KOPT-K1 (cell line): ENCODE data around the gene CROCC2.

Experiments used
- H3K27ac ChIP-seq: fragments of 200-600 bp; sonication (generic); 2 replicates; pipeline ENCODE4 v1.5.1; 2016; ENCODE audit warnings: antibody characterized with exemption, mild to moderate bottlenecking, low read depth, low read length; ENCODE audit not compliant: poor library complexity, severe bottlenecking
- H3K36me3 ChIP-seq: fragments of 200-600 bp; sonication (generic); 2 replicates; pipeline ENCODE4 v1.5.1; 2017; ENCODE audit warnings: antibody characterized with exemption, mild to moderate bottlenecking, low read length, moderate library complexity; ENCODE audit not compliant: insufficient read depth
- H3K9me3 ChIP-seq: fragments of 200-600 bp; sonication (generic); 2 replicates; pipeline ENCODE4 v1.5.1; 2017; ENCODE audit warnings: antibody characterized with exemption, low read length, mild to moderate bottlenecking; ENCODE audit not compliant: insufficient read depth, poor library complexity, severe bottlenecking

CROCC2 gene

DNA sequence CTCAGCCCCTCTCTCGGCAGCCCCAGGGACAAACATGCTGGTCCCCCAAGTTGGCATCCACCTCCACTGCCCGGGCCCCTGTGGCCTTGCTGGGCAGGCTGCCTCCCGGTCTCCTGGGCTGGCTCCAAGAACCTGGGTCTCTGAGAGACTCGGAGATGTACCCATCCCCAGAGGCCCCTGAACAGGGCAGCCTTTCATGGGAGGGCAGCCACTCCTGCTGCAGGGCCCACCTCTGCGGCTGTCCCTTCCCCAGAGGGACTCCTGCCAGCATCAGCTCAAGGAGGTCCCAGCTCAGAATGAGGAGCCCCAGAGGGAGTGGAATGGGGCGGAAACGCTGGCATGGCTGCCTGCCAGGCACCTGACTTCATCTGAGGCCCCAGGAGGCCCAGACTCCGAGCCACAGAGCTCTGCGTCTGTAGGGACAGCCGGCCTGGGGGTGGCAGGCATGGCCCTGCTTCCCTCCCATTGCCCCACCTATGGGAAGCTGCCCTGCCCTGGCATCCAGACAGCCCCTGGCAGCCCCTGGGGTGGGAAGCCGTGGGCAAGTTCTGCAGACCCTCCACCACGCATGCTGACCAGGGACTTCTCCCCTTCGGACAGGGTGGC is 857 bp upstream of the CROCC2 start:
- no peaks in the 10 kb centered on the region for H3K36me3 ChIP-seq
- H3K9me3 ChIP-seq, result no peaks in the 10 kb centered on the region
- no peak overlapping the region for H3K27ac ChIP-seq

DNA sequence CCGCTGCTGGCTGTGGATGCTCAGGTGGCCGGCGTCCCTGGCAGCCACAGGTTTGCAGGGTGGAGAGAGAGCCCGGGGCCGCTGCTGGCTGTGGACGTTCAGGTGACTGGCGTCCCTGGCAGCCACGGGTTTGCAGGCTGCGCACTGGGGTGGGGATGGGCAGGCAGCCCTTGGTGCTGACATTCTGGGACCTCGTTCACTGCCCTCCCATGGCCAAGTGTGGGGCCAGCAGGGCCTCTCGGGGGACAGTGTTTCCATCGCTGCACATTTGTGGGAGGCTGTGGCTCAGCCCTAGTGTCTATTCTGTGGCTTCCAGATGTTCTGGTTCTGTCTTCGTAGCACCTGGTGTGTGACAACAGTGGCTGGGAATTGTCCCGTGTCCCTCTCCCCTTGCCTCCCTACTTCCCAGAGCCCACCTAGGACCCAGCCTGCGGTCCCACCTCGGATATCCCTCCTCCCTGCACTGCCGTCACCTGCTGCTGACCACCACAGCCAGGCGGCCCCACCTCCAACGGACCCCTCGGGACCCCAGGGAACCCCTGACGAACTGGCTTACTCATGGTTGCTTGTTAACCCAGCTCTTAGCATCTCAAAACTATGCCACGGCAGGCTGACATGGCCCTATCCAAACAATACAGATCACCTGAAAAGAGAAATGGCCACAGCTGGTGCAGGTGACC is 915 bp downstream of the CROCC2 start:
- H3K36me3 ChIP-seq, result no peaks in the 10 kb centered on the region
- H3K27ac ChIP-seq, result no peak overlapping the region
- H3K9me3 ChIP-seq, result no peaks in the 10 kb centered on the region

DNA sequence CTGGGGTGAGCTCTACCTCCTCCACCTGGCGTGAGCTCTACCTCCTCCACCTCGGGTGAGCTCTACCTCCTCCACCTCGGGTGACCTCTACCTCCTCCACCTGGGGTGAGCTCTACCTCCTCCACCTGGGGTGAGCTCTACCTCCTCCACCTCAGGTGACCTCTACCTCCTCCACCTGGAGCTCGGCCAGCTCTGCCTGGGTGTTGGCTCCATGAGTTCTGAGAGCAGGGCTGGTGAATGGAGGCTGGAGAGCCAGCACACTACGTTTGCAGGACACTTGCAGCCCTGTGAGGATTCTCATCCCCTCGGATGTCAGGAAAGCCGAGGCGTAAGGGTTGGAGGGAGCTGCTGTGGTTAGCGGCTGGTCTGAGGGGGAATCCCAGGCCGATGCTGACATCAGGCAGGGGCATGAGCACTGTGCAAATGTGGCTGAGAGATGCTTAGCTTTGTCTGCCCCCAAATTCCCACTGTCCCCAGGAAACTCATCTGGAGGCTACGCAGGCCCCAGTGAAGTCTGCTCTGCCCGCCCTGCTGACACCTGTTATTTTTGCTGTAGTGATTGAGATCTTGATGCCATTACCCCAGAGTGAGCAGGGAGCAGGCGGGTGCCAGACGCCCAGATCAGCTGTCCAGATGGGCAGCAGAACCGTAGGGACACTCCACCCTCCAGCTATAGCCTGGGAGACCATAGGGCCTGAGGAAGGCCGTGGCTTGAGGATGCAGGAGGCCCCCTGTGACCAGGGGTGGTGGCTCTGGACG is 3.3 kb downstream of the CROCC2 start:
- H3K9me3 ChIP-seq, result no peaks in the 10 kb centered on the region
- H3K36me3 ChIP-seq, result no peaks in the 10 kb centered on the region
- H3K27ac ChIP-seq, result no peak overlapping the region

DNA sequence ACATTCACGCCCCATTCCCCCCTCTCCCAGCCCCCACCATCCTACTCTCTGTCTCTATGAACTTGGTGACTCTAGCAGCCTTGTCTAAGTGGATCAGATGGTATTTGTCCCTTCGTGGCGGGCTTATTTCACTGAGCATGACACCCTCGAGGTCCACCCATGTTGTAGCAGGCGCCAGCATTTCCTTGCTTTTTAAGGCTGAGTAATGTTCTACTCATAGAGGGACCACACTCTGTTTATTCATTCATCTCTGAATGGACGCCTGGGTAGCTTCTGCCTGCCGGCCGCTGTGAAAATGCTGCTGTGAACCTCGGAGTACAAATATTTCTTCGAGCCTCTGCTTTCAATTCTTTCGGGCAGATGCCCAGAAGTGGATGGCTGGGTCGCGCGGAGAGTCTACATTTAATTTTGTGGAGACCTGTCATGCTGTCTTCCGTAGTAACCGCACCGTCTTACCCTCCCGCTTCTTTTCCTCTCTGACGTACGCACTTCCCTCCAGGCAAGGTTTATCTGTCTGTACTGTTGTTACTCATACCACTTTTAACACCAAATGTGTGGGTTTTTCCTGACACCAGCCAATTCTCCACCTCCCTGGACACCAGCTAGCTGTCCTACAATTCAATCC is 5.6 kb downstream of the CROCC2 start:
- no peaks in the 10 kb centered on the region for H3K36me3 ChIP-seq
- no peak overlapping the region for H3K27ac ChIP-seq
- H3K9me3 ChIP-seq, result no peaks in the 10 kb centered on the region

DNA sequence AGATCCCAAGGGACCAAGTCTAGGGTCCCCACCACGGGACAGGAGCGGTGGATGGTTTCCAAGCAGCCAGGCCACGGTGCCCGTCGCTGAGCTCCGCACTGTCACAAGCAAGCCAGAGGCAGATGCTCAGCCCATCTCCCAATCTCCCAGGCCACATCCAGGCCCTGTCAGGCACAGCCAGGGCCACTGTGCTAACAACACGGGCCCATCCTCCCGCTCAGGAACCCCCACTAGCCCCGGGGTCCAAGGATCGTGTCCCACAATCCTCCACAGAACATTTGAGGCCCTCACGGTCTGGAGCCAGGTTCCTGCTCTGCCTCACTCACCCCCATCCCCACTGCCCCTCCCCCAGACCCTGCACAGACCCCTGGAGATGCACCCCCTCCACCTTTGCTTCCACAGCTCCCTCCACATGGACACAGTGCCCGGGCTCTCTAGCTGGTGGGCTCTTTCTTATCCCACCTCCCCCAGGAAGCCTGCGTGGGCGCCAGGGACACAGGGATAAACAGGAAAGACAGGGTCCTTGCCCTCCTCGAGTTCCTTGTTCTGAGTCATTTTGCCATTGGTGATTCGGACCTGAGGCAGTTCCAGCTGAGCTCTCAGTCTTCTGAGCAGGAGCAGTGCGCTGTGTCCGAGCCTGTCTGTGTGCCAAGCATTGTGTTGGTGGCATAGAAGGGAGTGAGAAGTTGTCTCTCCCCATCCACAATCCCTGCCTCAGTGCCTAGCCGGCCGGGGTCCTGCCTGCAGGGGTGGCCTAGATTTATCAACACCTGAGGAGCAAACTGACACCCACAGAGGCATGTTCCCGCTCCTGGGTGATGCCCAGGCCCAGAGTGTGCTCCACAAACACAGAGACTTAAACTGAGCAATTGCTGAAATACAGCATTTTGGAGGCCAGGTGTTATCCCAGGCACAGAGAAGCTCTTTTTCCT is 7.0 kb downstream of the CROCC2 start:
- Histone ChIP-seq H3K27ac (no peak overlapping the region), H3K36me3 (no peaks in the 10 kb centered on the region)

DNA sequence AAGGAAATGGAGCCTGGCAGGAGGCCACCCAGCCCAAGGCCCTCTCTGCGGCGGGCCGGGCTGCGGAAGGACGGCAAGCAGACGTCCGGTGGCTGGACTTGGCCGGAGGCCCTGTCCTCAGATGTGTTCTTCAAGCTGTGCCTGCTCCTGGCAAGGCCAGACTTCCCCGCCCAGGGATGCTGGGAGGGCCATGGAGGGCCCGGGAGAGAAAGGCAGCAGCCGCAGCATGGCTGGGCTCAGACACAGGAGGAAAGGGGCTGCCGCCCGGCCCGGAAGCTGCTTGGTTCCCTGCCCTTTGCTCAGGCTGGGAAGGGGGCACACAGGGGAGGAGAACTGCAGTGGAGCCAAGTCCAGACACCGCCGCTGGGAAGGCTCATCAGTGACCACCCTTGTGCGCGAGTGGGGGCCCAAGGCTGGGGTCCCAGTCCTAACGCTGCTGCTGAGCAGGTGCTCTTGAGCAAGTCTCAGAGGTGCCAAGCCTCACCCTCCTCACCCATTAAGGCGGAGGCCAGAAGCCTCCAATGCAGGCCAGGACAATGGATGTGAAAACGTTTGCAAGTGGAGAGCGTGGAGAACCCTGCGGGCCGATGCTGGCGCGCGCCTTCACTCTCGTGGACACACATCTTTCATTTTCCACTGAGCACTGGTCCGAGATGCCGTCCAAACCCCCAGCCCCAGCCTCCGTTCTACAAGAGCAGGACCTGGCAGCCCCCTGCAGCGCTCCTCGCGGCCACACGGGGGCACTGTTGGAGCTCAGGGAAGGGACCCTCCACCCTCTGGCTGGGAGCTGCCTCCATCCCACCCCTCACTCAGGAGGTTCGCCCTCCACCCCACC is 7.9 kb downstream of the CROCC2 start:
- no peaks in the 10 kb centered on the region for H3K9me3 ChIP-seq
- H3K36me3 ChIP-seq, result no peaks in the 10 kb centered on the region
- H3K27ac ChIP-seq, result no peak overlapping the region

More for the DNA sequence above, 7.0 kb downstream of the CROCC2 start:
- no peaks in the 10 kb centered on the region for H3K9me3 ChIP-seq

DNA sequence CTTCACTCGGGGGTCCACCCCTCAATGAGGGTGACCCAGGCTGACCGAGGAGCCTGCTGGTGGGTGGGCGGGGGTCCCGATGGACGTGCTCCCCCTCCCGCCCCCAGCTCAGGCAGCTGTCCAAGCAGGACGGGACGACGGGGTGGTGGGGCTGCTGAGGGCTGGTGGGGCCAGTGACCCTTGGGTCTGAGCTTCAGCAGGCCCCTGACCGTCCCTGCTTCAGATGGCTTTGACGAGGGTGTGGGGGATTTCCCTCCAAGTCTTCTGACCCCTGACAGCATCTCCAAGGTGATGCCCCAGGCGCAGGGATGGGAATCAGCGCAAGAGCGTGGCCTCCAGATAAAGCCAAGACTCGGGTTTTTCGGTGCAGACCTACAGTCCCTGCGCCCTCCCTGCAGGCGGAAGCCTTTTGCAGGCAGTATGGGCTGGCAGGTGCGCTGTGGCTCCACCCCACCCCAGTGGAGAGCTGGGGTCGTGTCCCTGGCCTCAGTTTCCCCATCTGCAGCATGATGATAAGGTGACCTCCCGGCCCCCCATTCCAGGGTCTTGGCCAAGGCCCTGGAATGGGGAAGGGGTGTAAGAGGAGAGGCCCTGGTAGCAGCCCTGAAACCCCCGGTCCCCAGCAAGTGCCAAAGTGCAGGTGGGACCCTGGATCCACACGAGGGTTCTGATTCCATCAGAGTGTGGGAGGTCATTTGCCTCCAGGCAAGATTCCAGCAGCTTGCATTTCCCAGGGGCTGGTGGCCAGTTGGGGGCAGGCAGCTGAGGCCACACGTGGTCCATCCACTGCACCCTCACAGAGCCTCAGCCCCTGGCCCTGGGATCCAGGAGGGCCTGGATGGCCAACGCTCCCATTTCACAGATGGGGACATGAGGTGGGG is 8.7 kb downstream of the CROCC2 start:
- Histone ChIP-seq H3K27ac (no peak overlapping the region), H3K36me3 (no peaks in the 10 kb centered on the region), H3K9me3 (no peaks in the 10 kb centered on the region)

DNA sequence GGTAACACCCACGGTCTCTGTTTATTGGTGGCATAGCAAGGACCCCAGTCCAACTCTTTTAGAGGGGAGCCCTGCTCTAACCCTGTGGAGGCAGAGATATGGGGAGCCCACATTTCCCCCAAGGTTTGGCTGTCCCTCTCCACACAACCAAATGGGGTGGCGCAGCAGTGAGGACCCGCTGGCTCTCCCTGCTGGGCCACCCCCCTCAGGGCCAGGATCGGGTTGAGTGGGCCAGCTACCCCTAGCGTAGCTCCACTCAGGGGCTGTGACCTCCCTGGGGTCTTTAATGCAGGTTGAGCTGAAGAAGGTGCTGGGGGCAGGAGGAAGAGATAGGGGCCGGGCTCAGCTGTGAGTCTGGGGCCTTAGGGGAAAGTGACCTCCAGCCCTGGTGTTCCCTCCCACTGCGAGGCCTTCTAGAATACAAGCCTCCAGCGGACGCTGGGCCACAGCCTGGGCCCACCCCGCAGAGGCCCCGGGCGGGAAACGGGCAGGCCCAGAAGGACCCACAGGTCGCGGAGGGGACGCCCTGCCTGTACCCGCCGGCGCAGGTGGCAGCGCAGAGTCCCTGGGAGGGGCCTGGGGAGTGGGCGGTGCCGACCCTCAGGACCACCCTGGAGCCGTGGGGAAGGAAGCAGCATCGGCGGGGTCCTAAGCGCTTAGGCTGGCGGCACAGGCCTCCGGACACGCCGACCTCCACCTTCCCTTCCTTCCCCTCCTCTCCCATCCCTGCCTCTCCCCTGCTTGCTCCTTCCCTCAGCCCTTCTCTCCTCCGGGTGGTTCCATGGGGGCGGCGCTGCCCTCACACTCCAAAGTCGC is 9.6 kb downstream of the CROCC2 start:
- H3K27ac ChIP-seq, result no peak overlapping the region
- no peaks in the 10 kb centered on the region for H3K36me3 ChIP-seq
- H3K9me3 ChIP-seq, result no peaks in the 10 kb centered on the region

DNA sequence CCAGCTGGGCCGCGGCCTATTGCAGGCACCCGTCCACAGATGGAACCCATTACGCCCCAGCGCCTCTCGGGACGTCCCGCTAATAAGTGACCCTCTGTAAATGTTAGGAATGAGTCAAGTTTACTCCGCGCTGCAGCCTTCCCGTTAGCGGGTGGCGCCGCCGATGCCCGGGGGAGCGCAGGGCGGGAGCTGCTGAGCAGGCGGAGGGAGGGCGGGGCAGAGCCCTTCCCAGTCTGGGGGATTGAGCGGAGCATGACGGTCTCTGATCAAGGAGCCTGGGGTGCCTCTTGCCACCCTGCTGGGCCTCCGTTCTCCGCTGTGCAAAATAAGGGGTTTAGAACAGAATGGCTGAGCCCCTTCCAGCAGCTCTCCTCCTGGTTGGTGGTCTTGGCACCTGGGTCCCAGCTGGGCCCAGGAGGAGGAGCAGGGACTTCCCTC is 10.5 kb downstream of the CROCC2 start:
- Histone ChIP-seq H3K36me3 (no peaks in the 10 kb centered on the region), H3K9me3 (no peaks in the 10 kb centered on the region), H3K27ac (no peak overlapping the region)

DNA sequence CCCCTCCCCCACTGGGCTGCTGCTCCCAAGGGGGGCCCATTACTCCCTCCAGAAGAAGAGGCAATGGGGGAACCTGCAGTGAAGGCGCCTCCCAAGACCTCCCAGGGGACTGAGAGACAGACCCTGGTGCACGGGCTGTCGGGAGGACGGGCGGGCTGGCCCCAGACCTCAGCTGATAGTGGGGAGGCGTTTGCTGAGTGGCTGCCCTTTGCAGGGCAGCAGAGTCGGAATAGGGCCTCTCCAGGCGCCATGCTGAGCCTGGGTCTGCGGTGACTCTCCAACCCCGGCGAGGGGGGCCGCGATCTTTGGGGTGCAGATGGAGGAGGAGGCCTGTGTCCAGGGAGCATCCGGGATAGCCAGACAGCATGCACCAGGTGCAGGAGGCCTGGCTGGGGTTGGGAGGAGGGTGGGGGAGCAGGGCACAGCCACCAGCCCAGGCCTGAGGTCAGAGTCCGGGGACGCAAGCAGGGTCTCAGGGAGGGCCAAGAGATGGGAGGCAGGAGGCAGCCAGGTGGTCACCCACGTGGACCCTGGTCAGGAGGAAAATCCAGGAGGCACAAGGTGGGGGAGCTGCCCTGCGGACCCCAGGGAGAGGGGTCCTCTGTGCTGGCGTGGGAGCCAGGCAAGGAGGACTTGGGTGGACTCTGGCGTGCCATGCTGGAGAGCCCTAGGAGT is 11.0 kb downstream of the CROCC2 start:
- no peak overlapping the region for H3K27ac ChIP-seq
- H3K9me3 ChIP-seq, result no peaks in the 10 kb centered on the region

DNA sequence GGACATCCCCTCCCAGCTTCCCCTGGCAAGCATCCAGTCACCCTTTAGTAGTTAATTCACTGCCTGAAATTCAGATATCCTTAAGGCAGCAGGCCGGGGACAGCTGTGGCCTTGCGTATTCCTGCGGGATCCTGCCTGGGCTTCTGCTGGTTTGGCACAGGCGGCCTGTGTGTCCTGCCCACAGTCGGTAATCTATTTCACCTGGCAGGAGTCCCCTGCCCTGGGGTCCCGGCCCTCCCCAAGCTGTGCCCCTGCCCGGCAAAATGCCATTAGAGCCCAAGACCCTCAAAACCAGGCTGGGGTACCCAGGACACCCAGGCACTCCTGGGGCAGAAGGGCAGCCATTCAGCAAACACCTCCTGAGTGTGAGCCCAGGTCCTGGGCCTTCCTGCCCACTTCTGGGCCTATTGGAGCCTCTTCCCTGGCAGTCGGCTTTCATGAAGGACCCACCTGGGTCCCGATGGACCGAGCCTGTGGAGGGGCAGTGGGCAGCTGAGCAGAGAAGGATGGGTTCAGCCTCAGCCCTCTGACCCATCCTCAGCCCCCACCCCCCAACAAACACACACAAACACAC is 11.6 kb downstream of the CROCC2 start:
- no peaks in the 10 kb centered on the region for H3K36me3 ChIP-seq
- H3K27ac ChIP-seq, result no peak overlapping the region
- no peaks in the 10 kb centered on the region for H3K9me3 ChIP-seq

More for the DNA sequence above, 11.0 kb downstream of the CROCC2 start:
- H3K36me3 ChIP-seq, result no peaks in the 10 kb centered on the region
